IMR-90 (cell line): Measurements from ENCODE around the gene SLC27A3. TPM values are rescaled to one million over a fixed set of nuclear protein-coding genes. Genes with fewer than 3 reads are reported as not detected.

Experiments used
- ATAC-seq: fragments of 200-7000 bp; cut with Tn5 transposase; 2 replicates; pipeline ENCODE4 v1.9.1; 2020; ENCODE audit warnings: low read depth, mild to moderate bottlenecking, moderate library complexity
- BruUV-seq: library from RNA; stranded (reverse); fragments of 400-500 nt; replicated peaks from 2 replicates; lab custom pipeline; 2021; lab: Mats Ljungman, UMichigan
- CTCF ChIA-PET: fragments of 300-600 bp; formaldehyde crosslinking; extraction: SDS; loops from one replicate; lab custom pipeline; 2021; ENCODE audit warnings: antibody characterized with exemption; lab: Yijun Ruan, JAX
- POLR2A ChIA-PET: fragments of 300-600 bp; sonication (Branson Sonifier 250); formaldehyde crosslinking; loops from one replicate; lab custom pipeline; 2022; ENCODE audit warnings: antibody characterized with exemption; ENCODE audit not compliant: unreplicated experiment; lab: Charles Lee
- DNase-seq: peaks from one replicate; pipeline ENCODE4 v3.0.0; 2013
- H2AFZ ChIP-seq: replicated peaks from 2 replicates; pipeline ENCODE3; 2013; ENCODE audit warnings: low read length, mild to moderate bottlenecking; ENCODE audit not compliant: poor library complexity
- H2AK5ac ChIP-seq: 2 replicates; pipeline ENCODE4 v1.6.1; 2013; ENCODE audit warnings: low read depth, low read length, inconsistent platforms
- H2AK9ac ChIP-seq: replicated peaks from 2 replicates; pipeline ENCODE3; 2013; ENCODE audit warnings: mild to moderate bottlenecking, low read depth, low read length, moderate library complexity; ENCODE audit not compliant: poor library complexity
- H2BK120ac ChIP-seq: 2 replicates; pipeline ENCODE4 v1.6.1; 2013; ENCODE audit warnings: low read depth, low read length, inconsistent platforms
- H2BK15ac ChIP-seq: 3 replicates; pipeline ENCODE4 v1.6.1; 2013; ENCODE audit warnings: low read depth, low read length, inconsistent platforms
- H2BK20ac ChIP-seq: 2 replicates; pipeline ENCODE4 v1.6.1; 2013; ENCODE audit warnings: low read depth, mild to moderate bottlenecking, inconsistent platforms, low read length, moderate library complexity
- H2BK5ac ChIP-seq: 2 replicates; pipeline ENCODE4 v1.6.1; 2013; ENCODE audit warnings: mild to moderate bottlenecking, low read depth, low read length, inconsistent platforms; ENCODE audit not compliant: poor library complexity, severe bottlenecking
- H3K14ac ChIP-seq: replicated peaks from 2 replicates; pipeline ENCODE4 v1.6.1; 2013; ENCODE audit warnings: low read depth, low read length, inconsistent platforms
- H3K18ac ChIP-seq: 2 replicates; pipeline ENCODE4 v1.6.1; 2013; ENCODE audit warnings: low read depth, low read length, control low read depth
- H3K23ac ChIP-seq: 2 replicates; pipeline ENCODE4 v1.6.1; 2013; ENCODE audit warnings: low read depth, low read length, inconsistent platforms
- H3K27ac ChIP-seq: 2 replicates; pipeline ENCODE4 v1.5.1; 2013; ENCODE audit warnings: mild to moderate bottlenecking, control low read depth, low read length; ENCODE audit not compliant: insufficient read depth
- H3K27me3 ChIP-seq: 2 replicates; pipeline ENCODE4 v1.6.1; 2013; ENCODE audit warnings: low read length; ENCODE audit not compliant: control insufficient read depth, insufficient read depth
- H3K36me3 ChIP-seq: 2 replicates; pipeline ENCODE4 v1.6.1; 2013; ENCODE audit warnings: low read length, mixed read lengths; ENCODE audit not compliant: control insufficient read depth, insufficient read depth
- H3K4ac ChIP-seq: 2 replicates; pipeline ENCODE4 v1.6.1; 2013; ENCODE audit warnings: low read depth, low read length, inconsistent platforms
- H3K4me1 ChIP-seq: 2 replicates; pipeline ENCODE4 v1.6.1; 2013; ENCODE audit warnings: low read length, mixed read lengths; ENCODE audit not compliant: control insufficient read depth, insufficient read depth
- H3K4me2 ChIP-seq: 2 replicates; pipeline ENCODE4 v1.6.1; 2013; ENCODE audit warnings: low read depth, mild to moderate bottlenecking, control low read depth, low read length, moderate library complexity
- H3K4me3 ChIP-seq: 2 replicates; pipeline ENCODE4 v1.5.1; 2013; ENCODE audit warnings: low read depth, mild to moderate bottlenecking, control low read depth, low read length, moderate library complexity; ENCODE audit not compliant: insufficient read depth
- H3K56ac ChIP-seq: 2 replicates; pipeline ENCODE4 v1.6.1; 2013; ENCODE audit warnings: low read length, inconsistent platforms; ENCODE audit not compliant: insufficient read depth; ENCODE audit errors: extremely low read depth
- H3K79me1 ChIP-seq, 2 experiments: 2 replicates each; pipeline ENCODE4 v1.6.1; 2013; ENCODE audit warnings: low read length in 2 of 2, inconsistent platforms in 1 of 2, low read depth in 1 of 2
- H3K9ac ChIP-seq: 2 replicates; pipeline ENCODE4 v1.6.1; 2013; ENCODE audit warnings: low read depth, low read length, control low read depth
- H3K9me1 ChIP-seq: 2 replicates; pipeline ENCODE4 v1.6.1; 2013; ENCODE audit warnings: low read length, inconsistent platforms; ENCODE audit not compliant: insufficient read depth
- H3K9me3 ChIP-seq: 2 replicates; pipeline ENCODE4 v1.6.1; 2013; ENCODE audit warnings: low read length; ENCODE audit not compliant: control insufficient read depth, insufficient read depth
- H4K20me1 ChIP-seq: 2 replicates; pipeline ENCODE4 v1.6.1; 2013; ENCODE audit warnings: low read length, inconsistent platforms; ENCODE audit not compliant: insufficient read depth
- H4K5ac ChIP-seq: 2 replicates; pipeline ENCODE4 v1.6.1; 2013; ENCODE audit warnings: mild to moderate bottlenecking, low read depth, low read length, control low read depth
- H4K8ac ChIP-seq, 2 experiments: 2 replicates each; pipeline ENCODE4 v1.6.1; 2013; ENCODE audit warnings: low read depth in 2 of 2, low read length in 2 of 2, control low read depth in 1 of 2, inconsistent platforms in 1 of 2
- H4K91ac ChIP-seq: 2 replicates; pipeline ENCODE4 v1.6.1; 2013; ENCODE audit warnings: low read depth, low read length, inconsistent platforms; ENCODE audit not compliant: insufficient read depth
- BHLHE40 ChIP-seq: fragments of 150-350 bp; IDR thresholded peaks from 2 replicates; pipeline ENCODE4 v1.6.1; 2016; ENCODE audit warnings: mild to moderate bottlenecking, low read depth, low read length
- CEBPB ChIP-seq: IDR thresholded peaks from 2 replicates; pipeline ENCODE4 v1.6.1; 2012; ENCODE audit warnings: low read depth, low read length, improper control_type of control experiment
- CTCF ChIP-seq: conservative IDR thresholded peaks from 2 replicates; pipeline ENCODE4 v1.5.1; 2012; ENCODE audit warnings: mild to moderate bottlenecking, low read depth, low read length, improper control_type of control experiment
- RAD21 ChIP-seq: IDR thresholded peaks from 2 replicates; pipeline ENCODE4 v1.6.1; 2012; ENCODE audit warnings: low read length, improper control_type of control experiment
- RFX5 ChIP-seq: IDR thresholded peaks from 2 replicates; pipeline ENCODE4 v1.8.0; 2012; ENCODE audit warnings: low read depth, mild to moderate bottlenecking, low read length, moderate library complexity
- SMC3 ChIP-seq: fragments of 150-350 bp; IDR thresholded peaks from 2 replicates; pipeline ENCODE4 v1.6.1; 2016; ENCODE audit warnings: low read depth, mild to moderate bottlenecking, antibody characterized with exemption, low read length, moderate library complexity
- USF2 ChIP-seq: fragments of 150-350 bp; IDR thresholded peaks from 2 replicates; pipeline ENCODE4 v1.6.1; 2017; ENCODE audit warnings: mild to moderate bottlenecking, antibody characterized with exemption, low read length, low read depth
- WGBS, 2 experiments: methylation state at CpG; one replicate each; pipeline versions ENCODE4 v1.1.5 to v1.1.7; 2013; ENCODE audit warnings: missing lambda C conversion rate in 2 of 2; ENCODE audit not compliant: insufficient read length in 1 of 2; ENCODE audit errors: extremely low coverage in 2 of 2; 5-methylcytosine and 5-hydroxymethylcytosine counted together
- dilution Hi-C: fragments of 300-500 bp; cut with HindIII; formaldehyde crosslinking; loops from one replicate; pipeline ENCODE4 v1.14.3; 2018; ENCODE audit warnings: low sequenced_read_pairs; ENCODE audit not compliant: unreplicated experiment
- in situ Hi-C: fragments of 300-500 bp; cut with MboI; formaldehyde crosslinking; loops from 3 replicates; pipeline ENCODE4 v1.14.3; 2019; ENCODE audit warnings: low sequenced_read_pairs, inconsistent platforms, mixed read lengths
- intact Hi-C: fragments of 100-400 bp; cut with micrococcal nuclease; formaldehyde crosslinking; loops from 2 replicates; pipeline ENCODE4 v1.10.0; 2022
- polyA plus RNA-seq, 3 experiments: library from polyadenylated mRNA; depleted of rRNA; stranded (reverse); fragments of >200 nt; gene quantifications; 2 replicates each; pipeline ENCODE4 v1.2.3, GENCODE V29; 2012; ENCODE audit warnings: low replicate concordance in 1 of 3
- total RNA-seq: library from RNA; depleted of rRNA; stranded (reverse); fragments of >200 nt; gene quantifications from 2 replicates; pipeline ENCODE4 v1.2.3, GENCODE V29; 2012

The SLC27A3 gene
- total and polyA plus RNA-seq, 2 of the 4 experiments (the other 2 are of a cell fraction), result 3.2 to 9.3 TPM

- peak; percentile 80 for DNase-seq
- in situ Hi-C loops, result loop anchor here (5.0 kb wide), 2 partner anchors 72 to 242 kb away; partner anchors contain the start of gene NPR1
- no peak overlapping the region for H4K8ac ChIP-seq
- H3K27ac ChIP-seq, result no peak overlapping the region
- H3K27me3 ChIP-seq, result no peaks in the 10 kb centered on the region
- no peak overlapping the region for H3K9ac ChIP-seq
- no peak overlapping the region for H3K4ac ChIP-seq
- no peaks in the 10 kb centered on the region for H3K9me1 ChIP-seq
- CTCF ChIA-PET, result interaction anchor here (0.7 to 1.5 kb wide), 2 partner anchors 52 to 84 kb away, joined by 3 read pairs; no protein-coding TSS in a partner anchor
- no TSS peak for BruUV-seq
- peak overlapping the region; percentile 69 for H2AFZ ChIP-seq
- no peak overlapping the region for H4K91ac ChIP-seq
- POLR2A ChIA-PET, result no interaction called here
- no peak overlapping the region for H3K23ac ChIP-seq
- H3K4me1 ChIP-seq, result peaks cover 2% of the 10 kb centered on the region
- TF ChIP-seq USF2 (no peak), RAD21 (peak; percentile 91), CEBPB (no peak), BHLHE40 (peak; percentile 92), CTCF (peak; percentile 97), RFX5 (no peak), SMC3 (peak; percentile 92)
- H2BK20ac ChIP-seq, result no peak overlapping the region
- no peak overlapping the region for H3K4me3 ChIP-seq
- peak; percentile 100 for ATAC-seq
- no peak overlapping the region for H3K18ac ChIP-seq
- no peak overlapping the region for H2AK5ac ChIP-seq
- H2BK15ac ChIP-seq, result no peak overlapping the region
- H3K14ac ChIP-seq, result no peak overlapping the region
- no peak overlapping the region for H3K56ac ChIP-seq
- no peak overlapping the region for H2BK5ac ChIP-seq
- dilution Hi-C loops, result no loop called here
- no peak overlapping the region for H3K4me2 ChIP-seq
- peaks cover 1% of the 10 kb centered on the region in 2 experiments for H3K79me1 ChIP-seq
- WGBS, 2 experiments, result 33% methylated on average over 3 of the region's 6 CpGs; no CpG with 5 or more reads in 1 of the 2 experiments
- peak overlapping the region; percentile 33 for H2AK9ac ChIP-seq
- no peaks in the 10 kb centered on the region for H3K9me3 ChIP-seq
- no peak overlapping the region for H2BK120ac ChIP-seq
- intact Hi-C loops, result loop anchor here (1.0 kb wide), 5 partner anchors 72 to 397 kb away; no protein-coding TSS in a partner anchor
- H4K5ac ChIP-seq, result no peak overlapping the region
- no peaks in the 10 kb centered on the region for H4K20me1 ChIP-seq
- H3K36me3 ChIP-seq, result peaks cover 35% of the 10 kb centered on the region
These were observed 25.7 kb upstream of the SLC27A3 start for GRCh38 chr1:153749408-153750005.
